Cardiac fibroblast (primary cell): Measurements from ENCODE around the gene GNPTAB.
A peak's percentile ranks its signal among the peaks of the same experiment; 100 is the strongest.
"Not testable (repeated sequence)": the region's sequence is repeated elsewhere in the genome, so short reads cannot be mapped to it uniquely, and the experiment has no call there.

Source experiments
- DNase-seq, 2 donors: peaks; one replicate each; pipeline versions ENCODE4 v3.0.0 to v3.0.0-alpha.2; 2010; ENCODE audit warnings: low read depth in 2 of 2
- H3K4me3 ChIP-seq, 2 donors: replicated peaks in 1 of 2; 1 replicate in 1 of 2; 2 replicates in 1 of 2; pipeline ENCODE4 v1.5.1; 2011; ENCODE audit warnings: low read depth in 2 of 2, low read length in 2 of 2, mild to moderate bottlenecking in 2 of 2, moderate library complexity in 1 of 2
- TF ChIP-seq, protein P1 (sequence below): IDR thresholded peaks from one replicate; pipeline ENCODE4 v1.5.1; 2011; ENCODE audit warnings: low read depth, mild to moderate bottlenecking, low read length, inconsistent platforms

GNPTAB gene

DNA sequence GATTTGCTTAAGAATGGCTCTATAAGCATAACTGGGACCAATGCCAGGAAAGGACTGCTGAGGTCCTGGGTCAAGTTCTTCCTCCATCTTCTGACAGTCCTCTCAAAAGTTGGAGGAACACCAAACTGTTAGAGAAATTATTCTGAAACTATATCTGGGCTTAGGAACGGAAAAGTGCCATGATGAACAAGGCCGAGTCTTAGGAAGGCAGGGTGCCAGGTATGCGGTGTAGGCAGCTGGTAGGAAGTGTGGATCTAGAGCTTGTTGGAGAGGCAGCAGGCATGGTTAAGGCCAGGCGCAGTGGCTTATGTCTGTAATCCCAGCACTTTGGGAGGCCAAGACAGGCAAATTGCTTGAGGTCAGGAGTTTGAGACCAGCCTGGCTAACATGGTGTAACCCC is 7.7 kb downstream of the GNPTAB start:
- no peak overlapping the region for H3K4me3 ChIP-seq
- TF ChIP-seq, protein P1, sequence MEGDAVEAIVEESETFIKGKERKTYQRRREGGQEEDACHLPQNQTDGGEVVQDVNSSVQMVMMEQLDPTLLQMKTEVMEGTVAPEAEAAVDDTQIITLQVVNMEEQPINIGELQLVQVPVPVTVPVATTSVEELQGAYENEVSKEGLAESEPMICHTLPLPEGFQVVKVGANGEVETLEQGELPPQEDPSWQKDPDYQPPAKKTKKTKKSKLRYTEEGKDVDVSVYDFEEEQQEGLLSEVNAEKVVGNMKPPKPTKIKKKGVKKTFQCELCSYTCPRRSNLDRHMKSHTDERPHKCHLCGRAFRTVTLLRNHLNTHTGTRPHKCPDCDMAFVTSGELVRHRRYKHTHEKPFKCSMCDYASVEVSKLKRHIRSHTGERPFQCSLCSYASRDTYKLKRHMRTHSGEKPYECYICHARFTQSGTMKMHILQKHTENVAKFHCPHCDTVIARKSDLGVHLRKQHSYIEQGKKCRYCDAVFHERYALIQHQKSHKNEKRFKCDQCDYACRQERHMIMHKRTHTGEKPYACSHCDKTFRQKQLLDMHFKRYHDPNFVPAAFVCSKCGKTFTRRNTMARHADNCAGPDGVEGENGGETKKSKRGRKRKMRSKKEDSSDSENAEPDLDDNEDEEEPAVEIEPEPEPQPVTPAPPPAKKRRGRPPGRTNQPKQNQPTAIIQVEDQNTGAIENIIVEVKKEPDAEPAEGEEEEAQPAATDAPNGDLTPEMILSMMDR: no peak
- peak in 1 of 2 donors; percentile 31 for DNase-seq

DNA sequence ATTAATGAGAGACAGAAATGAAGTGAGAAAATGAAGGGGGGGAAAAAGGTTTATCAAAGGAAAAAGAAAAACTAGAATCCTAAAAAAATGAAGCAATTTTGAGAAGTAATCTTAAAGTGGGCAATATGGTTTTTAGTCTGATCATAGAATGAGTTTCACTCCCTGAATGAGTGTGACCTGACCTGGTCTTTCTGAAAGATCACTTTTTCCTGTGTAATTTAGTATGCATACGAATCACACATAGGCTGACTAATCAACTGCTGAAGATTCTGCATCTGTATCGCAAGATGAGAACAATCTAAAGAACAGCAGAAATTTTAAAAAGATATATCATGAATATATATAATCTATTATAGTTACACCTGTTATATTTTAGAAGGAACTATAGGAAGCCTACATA is 11.3 kb downstream of the GNPTAB start:
- DNase-seq: no peak
- no peak overlapping the region for H3K4me3 ChIP-seq
- TF ChIP-seq, protein P1: no peak

DNA sequence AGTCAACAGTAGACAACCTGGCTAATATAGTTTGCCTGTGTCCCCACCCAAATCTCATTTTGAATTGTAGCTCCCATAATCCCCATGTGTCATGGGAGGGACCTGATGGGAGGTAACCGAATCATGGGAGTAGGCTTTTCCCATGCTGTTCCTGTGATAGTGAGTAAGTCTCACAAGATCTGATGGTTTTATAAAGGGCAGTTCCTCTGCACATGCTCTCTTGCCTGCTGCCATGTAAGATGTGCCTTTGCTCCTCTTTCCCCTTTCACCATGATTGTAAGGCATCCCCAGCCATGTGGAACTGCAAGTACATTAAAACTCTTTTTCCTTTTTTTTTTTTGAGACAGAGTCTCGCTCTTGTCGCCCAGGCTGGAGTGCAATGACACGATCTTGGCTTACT is 12.1 kb downstream of the GNPTAB start:
- DNase-seq, H3K4me3 ChIP-seq: not testable (repeated sequence)

DNA sequence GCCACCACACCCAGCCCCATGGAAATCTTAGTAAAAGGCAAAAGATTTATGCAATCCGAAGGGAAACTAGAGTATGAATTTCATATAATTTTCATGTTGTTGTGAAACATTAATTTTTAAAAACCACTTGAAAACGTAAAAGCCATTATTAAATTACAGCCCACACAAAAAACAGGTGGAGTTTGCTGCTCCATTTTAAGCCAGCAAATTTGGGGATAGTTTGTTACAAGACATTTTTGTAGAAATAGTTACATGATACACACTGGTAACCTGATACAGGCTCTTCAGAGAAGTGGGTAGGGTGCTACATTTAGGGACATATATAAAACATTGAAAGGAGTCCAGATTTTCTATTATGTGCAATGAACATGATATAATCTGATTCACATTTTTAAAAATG is 17.6 kb downstream of the GNPTAB start:
- no peak overlapping the region for H3K4me3 ChIP-seq
- no peak for DNase-seq
- TF ChIP-seq, protein P1: no peak

DNA sequence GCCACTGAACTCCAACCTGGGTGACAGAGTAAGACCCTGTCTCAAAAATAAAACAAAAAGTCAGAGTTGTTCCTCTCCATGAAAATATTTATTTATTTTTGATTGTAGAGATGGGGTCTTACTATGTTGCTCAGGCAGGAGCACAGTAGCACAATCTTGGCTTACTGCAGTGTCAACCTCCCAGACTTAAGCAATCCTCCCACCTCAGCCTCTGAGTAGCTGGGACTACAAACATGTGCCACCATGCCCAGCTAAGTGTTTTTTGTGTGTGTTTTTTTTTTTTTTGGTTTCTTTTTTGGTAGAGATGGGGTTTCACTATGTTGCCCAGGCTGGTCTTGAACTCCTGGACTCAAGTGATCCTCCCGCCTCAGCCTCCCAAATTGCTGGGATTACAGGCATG is 18.0 kb downstream of the GNPTAB start:
- not testable (repeated sequence) for H3K4me3 ChIP-seq, DNase-seq

DNA sequence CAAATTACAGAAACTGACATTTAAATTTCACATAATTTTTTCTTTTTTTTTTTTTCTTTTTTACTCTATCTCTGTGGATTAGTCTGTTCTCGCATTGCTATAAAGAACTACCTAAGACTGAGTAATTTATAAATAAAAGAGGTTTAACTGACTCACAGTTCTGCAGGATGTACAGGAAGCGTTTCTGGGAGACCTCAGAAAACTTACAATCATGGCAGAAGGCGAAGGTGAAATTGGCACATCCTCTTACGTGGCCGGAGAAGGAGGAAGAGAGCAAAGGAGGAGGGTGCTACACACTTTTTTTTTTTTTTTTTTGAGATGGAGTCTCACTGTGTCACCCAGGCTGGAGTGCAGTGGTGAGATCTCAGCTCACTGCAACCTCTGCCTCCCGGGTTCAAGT is 19.4 kb downstream of the GNPTAB start:
- H3K4me3 ChIP-seq, DNase-seq: not testable (repeated sequence)

DNA sequence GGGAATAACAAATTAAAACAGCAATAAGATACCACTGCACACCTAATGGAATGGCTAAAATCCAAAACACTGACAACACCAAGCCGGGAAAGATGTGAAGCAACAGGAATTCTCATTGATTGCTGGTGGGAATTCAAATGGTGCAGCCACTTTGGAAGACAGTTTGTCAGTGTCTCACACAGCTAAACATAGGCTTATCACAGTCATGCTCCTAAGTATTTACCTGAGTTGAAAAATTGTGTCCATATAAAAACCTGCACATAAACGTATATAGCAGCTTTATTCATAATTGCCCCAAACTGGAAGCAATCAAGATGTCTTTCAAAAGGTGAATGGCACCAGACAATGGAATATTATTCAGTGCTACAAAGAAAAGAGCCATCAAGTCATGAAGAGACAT is 21.6 kb downstream of the GNPTAB start:
- no peak overlapping the region for H3K4me3 ChIP-seq
- no peak for DNase-seq
- TF ChIP-seq, protein P1: no peak

DNA sequence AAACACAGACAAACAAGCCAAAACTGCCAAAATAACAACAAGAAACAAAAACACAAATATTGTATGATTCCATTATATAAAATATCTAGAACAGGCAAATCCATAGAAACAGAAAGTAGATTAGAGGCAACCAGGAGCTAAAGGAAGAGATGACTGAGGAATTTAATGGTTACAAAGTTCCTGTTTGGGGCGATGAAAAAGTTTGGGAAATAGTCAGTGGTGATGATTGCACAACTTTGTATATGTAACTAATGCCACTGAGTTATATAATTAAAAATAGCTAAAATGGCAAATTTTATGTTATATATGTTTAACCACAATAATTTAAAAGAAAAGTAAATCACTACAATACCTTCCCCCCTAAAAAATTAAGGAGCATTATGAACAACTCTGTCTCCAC is 24.5 kb downstream of the GNPTAB start:
- no peak overlapping the region for H3K4me3 ChIP-seq
- TF ChIP-seq, protein P1: no peak
- no peak for DNase-seq

DNA sequence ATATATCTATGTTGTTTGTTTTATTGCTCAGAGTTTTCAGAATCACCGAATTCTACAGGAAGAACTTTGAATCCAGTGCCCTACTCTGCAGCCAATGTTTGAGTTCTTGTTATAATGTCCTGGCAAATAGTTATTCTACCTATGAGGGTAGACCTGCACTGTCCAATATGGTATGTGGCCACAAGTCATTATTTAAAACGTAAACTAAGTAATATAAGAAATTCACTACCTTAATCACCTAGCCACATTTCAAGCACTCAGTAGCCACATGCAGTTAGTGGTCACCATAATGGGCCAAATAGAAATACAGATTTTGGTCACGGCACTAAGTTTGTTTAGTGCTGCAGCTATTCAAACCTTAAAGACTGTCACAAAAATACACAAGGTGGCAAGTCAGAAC is 26.4 kb downstream of the GNPTAB start:
- H3K4me3 ChIP-seq: no peak overlapping the region
- TF ChIP-seq, protein P1: no peak
- DNase-seq: no peak
